NCI-H187 (cell line): ENCODE measurements around the gene TOR1AIP1.
"Not testable (repeated sequence)": the region's sequence is repeated elsewhere in the genome, so short reads cannot be mapped to it uniquely, and the experiment has no call there.

ENCODE experiments used
- DNase-seq, 2 experiments: peaks; one replicate each; lab custom pipeline; 2025; lab: John Stamatoyannopoulos, UW

Gene TOR1AIP1

DNA sequence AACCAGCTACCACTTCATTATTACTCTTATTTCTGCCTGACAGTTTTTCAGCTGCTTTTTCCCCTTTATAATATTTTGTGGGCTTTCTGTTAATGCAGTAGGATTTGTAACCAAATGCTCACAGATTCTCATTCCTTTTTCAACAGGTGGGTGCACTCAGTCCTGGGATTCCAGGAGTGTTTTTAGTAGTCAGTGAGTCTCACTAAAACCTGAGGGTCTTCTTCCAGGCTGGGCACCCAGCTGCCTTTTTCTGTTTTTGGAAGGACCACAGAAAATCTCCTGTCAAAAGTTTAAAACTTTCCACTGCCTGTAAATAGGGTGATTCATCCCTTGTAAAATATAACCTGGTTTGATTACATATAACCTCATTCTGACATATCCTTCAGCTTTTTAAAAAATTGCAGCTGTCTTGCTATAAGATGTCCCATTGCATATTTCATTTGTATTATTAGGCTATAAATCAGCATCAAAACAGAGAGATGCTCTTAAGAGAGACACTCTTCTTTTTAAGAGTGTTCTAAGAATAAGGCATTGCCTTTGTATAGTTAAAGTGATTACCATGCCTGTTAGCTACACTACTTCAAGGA is 55.7 kb downstream of the TOR1AIP1 start:
- no peak for DNase-seq

DNA sequence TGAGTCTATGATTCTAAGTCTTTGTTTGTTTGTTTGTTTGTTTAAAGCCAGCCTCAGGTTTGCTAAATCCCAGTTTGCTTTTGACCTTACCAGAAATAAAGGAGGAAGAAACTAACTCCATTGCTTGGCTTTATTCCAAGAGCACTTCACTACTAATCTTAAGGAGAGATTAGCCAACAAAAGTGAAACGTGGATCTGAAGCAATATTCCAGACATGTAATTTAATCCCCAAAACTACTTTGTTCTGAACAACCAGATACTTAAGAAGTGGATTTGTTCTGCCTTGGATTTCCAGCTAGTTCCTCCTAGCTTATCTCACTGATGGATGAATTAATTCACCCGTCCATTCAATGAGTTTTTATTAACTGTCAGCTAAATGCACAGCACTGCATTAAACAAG is 56.7 kb downstream of the TOR1AIP1 start:
- no peak for DNase-seq

DNA sequence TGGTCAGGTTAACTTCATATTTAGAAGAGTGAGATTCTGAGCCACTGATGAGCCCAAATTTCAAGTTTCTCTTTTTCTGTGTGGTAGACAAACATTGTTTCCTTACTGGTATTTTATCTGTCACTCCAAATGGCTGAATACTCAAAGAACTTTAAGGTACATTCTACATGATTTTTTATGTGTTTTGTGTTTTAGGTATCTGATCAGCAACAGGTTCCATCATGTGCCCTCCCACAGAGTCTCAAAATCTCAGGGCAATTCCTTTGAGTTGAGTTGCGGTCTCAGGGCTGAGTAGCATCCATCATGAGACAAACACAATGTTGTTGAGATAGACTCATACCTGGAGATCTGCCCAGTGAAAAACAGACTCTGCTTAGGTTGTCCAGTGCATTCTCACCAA is 57.9 kb downstream of the TOR1AIP1 start:
- no peak for DNase-seq

DNA sequence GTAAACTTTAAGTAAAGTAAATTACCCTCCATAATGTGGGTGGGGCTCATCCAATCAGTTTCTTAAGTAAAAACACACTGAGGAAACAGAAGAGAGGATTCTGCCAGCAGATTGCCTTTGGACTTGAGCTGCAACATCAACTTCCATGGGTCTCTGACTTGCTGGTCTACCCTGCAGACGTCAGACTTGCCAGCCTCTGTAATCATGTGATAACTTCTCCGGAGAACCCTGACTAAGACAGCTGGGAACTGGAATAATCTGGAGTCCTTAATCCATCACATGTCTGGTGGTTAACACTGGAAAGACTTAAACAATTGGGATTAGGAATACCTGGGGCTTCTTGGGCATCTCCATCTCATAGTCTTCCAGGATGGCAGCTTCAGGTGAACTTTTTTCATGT is 59.4 kb downstream of the TOR1AIP1 start:
- DNase-seq, result no peak

DNA sequence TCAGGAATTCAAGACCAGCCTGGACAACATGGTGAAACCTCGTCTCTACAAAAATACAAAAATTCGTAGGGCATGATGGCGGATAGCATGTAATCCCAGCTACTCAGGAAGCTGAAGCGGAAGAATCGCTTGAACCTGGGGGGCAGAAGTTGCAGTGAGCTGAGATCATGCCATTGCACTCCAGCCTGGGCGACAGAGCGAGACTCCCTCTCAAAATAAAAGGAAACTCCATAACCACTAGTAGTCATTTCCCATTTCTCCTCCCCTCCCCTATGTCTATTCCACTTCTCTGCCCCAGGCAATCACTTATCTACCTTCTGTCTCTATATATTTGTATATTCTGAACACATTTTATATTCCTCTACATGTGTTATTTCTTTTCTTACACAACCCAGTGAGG is 68.6 kb downstream of the TOR1AIP1 start:
- DNase-seq, result no peak

DNA sequence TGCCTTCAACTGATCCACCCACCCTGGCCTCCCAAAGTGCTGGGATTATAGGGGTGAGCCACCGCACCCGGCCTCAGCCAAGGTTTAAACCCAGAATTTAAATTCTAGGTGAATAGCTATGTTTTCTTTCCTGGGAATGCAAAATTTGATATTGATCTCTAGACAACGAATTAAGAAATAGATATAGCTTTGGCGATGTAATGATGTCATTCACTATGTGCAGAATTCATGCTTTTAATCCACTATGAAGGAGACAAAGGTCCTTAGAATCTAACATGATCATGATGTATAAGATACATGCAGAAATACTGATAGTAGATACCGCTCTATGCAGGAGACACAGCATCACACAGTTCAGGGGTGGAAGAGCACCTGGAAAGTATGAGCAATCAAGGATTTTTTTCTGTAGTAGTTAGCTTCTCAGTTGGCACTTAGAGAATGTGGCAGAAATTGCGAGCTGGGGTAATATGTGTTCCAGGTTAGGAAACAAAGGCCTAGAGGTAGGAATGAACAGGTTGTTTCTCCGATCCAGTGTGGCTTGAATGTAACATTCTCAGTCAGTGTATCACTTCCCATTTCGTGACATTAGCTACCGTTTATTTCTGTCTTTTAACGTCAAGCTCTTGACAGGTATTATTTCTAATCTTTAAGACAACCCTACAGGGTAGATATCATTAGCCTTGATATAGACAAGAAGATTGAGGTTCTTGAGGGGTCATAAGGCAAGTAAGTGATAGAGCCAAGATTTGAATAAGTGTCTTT is 69.5 kb downstream of the TOR1AIP1 start:
- no peak for DNase-seq

DNA sequence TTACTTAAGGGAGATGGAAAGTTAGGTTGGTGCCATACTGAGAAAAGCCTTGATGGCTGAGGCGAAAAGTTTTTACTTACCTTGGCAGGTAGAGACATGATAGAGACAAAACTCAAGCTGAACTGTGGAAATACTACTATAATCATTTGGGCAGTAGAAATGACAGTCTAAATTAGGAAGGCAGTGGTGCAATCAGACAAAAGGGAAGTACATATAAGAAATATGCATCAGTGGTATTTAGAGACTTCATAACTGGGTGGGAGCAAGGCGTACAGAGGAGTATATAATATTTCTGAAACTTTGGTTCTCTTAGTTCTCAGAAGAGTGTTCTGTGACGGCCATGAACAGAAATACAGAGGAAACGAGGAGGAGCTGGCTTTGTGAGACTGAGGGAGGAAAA is 70.1 kb downstream of the TOR1AIP1 start:
- DNase-seq, result no peak

DNA sequence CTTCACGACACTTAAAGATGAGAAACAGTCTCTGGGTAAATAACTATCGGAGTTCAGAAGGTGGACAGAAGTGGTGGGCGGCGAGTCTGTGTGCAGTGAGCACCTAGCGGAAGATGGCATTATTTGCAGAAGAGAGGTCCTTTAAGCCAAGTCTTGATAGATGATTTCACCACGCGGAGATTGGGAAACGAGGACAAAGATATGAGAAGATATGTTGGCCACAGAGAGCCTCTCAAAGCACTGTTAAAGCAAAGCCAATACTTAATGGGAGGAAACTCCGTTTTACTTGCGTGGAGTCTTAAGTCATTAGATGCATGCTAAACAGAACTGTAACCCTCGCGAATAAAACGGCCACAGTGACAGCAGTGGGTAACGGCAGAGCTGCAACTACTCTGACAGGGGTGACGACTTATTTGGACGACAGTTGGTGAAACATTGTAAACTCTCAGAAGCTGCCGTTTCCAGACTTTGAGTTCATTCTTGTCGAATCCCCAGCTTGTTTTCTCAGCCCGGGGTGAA is 71.9 kb downstream of the TOR1AIP1 start:
- DNase-seq, result peak in 1 of 2 experiments; percentile 63

DNA sequence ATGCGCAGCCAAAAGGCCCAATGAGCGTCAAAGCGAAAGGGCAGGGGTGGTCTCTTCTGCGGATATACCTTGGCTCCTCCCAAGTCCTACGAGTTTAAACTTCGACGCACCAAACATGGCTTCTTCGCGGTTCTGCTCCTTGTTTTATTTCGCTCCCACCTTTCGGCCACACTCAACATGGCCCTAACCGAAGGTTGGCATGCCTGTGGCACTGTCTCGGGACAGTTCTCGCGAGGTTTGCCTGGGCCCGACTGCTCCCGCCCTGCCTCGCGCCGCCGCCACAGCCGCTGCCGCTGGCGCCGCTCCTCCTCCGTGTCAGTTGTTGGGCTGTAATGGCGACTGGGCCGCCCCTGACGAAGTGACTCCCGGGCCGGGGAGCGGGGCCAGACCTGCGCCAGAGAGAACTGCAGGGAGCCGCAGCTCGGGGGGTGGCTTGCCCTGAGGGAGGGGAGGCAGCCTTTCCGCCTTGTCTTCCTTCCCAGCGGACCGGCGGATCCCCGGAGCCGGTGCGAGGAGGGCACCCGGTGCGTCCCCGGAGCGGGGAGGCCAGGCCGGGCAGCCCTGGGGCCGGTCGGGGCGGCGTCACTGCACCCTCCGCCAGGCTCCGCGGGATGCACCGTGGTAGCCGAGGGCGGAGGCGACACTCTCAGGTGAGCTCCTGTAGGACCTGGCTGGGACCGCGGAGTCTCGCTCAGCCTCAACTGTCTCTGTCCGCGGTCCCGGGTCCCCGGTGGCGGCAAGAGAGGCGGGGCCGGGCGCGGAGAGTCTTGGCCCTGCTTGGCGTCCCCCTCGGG is 72.6 kb downstream of the TOR1AIP1 start, which contains the start of gene CEP350:
TSS of gene CEP350 (plus strand) at position 318 of the 794 bp plus-strand sequence. CDS start 31,372 bp downstream, outside the sequence.
- DNase-seq, result peak; percentile 99 to 100

DNA sequence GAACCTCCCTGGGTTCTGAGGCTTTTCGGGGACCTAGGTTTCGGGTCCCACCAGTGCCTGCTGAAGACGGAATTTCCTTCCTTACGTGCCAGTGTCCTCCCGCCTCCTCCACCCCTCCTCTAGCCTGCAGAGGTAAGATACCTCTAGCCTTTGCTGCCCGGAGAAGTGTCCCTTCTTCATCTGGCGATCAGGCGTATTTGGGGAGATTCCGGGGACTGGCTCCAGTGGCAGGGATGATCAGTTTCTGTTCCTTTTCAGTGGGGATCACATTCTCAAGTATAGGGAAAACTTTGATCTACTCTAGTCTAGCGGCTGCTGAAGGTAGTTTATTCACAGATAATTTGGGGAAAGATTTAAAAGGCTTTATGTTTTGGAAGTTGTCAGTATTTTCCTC is 73.2 kb downstream of the TOR1AIP1 start:
- DNase-seq, result no peak

DNA sequence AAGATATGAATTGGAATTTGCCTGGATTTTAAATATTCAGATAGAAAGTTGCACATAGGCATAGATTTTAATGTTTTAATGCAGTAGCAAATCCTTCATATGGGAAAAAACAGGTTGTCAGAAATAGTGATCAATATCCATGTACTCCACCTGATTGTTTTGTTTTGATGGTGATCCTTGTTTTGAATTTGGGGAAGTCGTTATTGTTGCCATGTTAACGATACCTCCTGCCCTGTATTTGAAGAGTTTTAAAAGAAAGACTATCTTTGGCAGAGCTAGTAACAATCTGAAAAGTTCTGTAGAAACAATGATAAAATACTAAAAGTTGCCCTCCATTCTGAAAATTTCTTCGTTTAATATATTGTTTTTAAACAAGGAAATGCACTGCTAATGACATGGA is 73.6 kb downstream of the TOR1AIP1 start:
- no peak for DNase-seq

DNA sequence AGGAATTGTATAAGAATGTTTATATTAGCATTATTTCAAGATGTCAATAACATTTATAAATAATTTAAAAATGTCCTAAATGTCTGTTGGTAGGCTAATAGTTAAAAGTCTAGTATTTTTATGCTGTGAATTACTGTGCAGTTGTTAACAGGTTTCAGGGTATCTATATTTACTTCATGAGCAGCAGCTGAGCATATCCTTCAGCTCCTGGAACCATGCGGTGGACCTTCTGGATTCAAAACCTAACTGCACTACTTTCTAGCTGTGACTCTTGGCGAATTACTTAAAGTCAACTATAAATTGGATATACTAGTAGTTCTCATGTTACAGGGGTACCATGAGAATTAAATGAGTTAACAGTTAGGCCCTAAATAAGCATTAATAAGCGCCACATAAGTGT is 76.3 kb downstream of the TOR1AIP1 start:
- DNase-seq, result no peak

DNA sequence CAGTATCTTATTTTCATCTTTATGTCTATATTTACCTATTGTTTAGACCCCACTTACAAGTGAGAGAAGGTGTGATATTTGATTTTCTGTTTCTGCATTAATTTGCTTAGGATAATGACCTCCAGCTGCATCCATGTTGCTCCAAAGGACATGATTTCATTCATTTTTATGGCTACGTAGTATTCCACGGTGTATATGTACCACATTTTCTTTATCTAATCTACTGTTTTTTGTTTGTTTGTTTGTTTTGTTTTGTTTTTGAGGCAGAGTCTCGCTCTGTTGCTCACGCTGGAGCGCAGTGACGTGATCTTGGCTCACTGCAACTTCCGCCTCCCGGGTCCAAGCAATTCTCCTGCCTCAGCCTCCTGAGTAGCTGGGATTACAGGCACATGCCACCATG is 80.1 kb downstream of the TOR1AIP1 start:
- DNase-seq, result not testable (repeated sequence)

DNA sequence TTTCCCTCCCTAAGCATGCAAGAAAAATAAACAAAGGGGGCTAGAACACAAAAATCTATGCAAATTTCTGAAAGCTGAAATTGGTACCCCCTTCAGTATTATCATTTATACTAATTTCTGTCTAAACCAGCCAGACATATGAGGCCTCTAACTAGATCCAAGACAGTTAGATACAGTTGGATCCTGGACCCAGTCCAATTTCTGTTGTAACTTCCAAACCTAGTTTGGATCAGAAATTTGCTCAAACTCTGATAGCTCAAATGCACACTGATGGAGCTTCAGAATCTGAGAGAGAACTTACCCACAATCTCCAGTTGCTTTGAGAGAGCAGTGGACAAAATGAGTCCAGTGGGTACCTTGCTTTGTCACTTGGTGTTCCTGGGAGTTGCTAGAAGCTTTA is 84.5 kb downstream of the TOR1AIP1 start:
- no peak for DNase-seq

DNA sequence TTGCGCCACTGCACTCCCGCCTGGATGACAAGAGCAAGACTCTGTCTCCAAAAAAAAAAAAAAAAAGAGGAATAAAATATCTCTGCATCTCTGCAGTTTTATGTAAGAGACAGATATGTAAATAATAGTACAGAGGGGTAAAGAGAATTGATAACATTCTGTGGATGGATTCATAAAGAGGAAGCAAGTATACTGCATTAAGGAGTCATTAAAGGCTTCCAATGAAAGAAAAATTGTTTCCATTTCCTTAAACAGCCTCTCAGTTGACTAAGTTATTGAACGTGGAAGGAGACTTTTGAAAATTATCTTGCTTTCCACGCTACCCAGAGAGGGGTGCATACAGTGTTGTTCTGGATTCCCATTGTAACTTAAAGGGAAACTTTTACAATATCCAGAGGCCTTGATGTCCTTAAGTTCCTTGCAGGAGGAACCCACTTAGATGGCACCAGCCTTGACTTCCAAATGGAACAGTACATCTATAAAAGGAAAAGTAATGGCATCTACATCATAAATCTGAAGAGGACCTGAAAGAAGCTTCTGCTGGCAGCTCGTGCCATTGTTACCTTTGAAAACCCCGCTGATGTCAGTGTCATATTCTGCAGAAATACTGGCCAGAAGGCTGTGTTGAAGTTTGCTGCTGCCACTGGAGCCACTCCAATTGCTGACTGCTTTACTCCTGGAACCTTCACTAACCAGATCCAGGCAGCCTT is 86.4 kb downstream of the TOR1AIP1 start:
- no peak for DNase-seq

DNA sequence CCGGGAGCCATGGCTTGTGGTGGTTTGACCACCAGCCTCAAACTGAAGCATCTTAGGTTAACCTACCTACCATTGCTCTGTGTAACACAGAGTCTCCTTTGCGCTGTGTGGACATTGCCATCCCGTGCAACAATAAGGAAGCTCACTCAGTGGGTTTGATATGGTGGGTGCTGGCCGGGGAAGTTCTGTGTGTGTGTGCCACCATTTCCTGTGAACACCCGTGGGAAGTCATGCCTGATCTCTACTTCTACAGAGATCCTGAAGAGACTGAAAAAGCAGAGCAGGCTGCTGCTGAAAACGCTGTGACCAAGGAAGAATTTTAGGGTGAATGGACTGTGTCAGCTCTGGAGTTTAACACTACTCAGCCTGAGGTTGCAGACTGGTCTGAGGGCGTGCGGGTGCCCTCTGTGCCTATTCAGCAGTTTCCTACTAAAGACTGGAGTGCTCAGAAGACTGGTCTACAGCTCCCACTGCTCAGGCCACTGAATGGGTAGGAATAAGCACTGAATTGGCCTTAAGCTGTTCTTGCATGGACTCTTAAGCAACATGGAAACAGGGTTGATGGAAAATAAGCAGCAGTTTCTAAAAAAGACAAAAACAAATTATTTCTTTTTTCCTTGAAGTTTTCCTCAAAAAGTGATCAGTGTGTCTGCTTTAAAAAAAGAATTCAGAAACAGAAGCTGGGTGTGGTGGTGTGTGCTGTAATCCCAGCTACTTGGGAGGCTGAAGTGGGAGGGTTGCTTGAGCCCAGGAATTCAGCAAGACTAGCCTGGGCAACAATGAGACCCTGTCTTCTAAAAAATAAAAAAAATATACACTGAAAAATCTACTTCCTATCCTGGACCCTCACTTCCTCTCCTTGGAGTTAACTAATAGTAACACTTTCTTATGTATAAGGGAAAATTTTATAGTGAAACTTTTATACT is 87.2 kb downstream of the TOR1AIP1 start:
- DNase-seq, result no peak
